Activated naive CD8-positive, alpha-beta T cell treated with anti-CD3 and anti-CD28 coated beads, Interleukin-2, amount 10 ng/mL, durations not matched to agents 7 days and 5 days (primary cell): ENCODE results near the gene PRKCA. TPM values are rescaled to one million over a fixed set of nuclear protein-coding genes. Genes with fewer than 3 reads are reported as not detected.
"Not testable (repeated sequence)": the region's sequence is repeated elsewhere in the genome, so short reads cannot be mapped to it uniquely, and the experiment has no call there.

Experiments
- ATAC-seq: fragments of 150-1000 bp; cut with Tn5 transposase; one replicate; pipeline ENCODE4 v1.10.0; 2021; ENCODE audit warnings: low read depth, moderate library complexity
- POLR2A ChIA-PET: fragments of 350-600 bp; sonication (Branson Sonifier 250); formaldehyde crosslinking; loops from one replicate; lab custom pipeline; 2021; ENCODE audit warnings: antibody characterized with exemption; lab: Charles Lee
- DNase-seq: peaks from one replicate; pipeline ENCODE4 v3.0.0; 2021
- H3K27ac Mint-ChIP-seq: one replicate; pipeline ENCODE4 v1.8.0; 2022; ENCODE audit warnings: mild to moderate bottlenecking, mixed read lengths
- H3K27me3 Mint-ChIP-seq: one replicate; pipeline ENCODE4 v1.8.0; 2022; ENCODE audit warnings: mild to moderate bottlenecking, moderate library complexity, mixed read lengths
- H3K36me3 Mint-ChIP-seq: one replicate; pipeline ENCODE4 v1.8.0; 2021; ENCODE audit warnings: mild to moderate bottlenecking, mixed read lengths
- H3K4me1 Mint-ChIP-seq: one replicate; pipeline ENCODE4 v1.8.0; 2021; ENCODE audit warnings: mixed read lengths
- H3K4me3 Mint-ChIP-seq: one replicate; pipeline ENCODE4 v1.8.0; 2022; ENCODE audit warnings: mild to moderate bottlenecking, moderate library complexity, mixed read lengths
- H3K9me3 Mint-ChIP-seq: one replicate; pipeline ENCODE4 v1.8.0; 2021; ENCODE audit warnings: mixed read lengths
- total RNA-seq, 2 experiments: library from RNA; stranded (reverse); gene quantifications; one replicate each; pipeline ENCODE4 v1.2.3, GENCODE V29; 2021

PRKCA gene
- total RNA-seq, 2 experiments from 2014 or later, result 66.1 to 66.5 TPM

- no peaks in the 10 kb centered on the region for H3K9me3 Mint-ChIP-seq
- H3K36me3 Mint-ChIP-seq, result no peaks in the 10 kb centered on the region
- no peak overlapping the region for H3K4me3 Mint-ChIP-seq
- H3K4me1 Mint-ChIP-seq, result peaks cover 5% of the 10 kb centered on the region
- DNase-seq (no peak), ATAC-seq (no peak)
- POLR2A ChIA-PET, result no interaction called here
- no peak overlapping the region for H3K27ac Mint-ChIP-seq
- H3K27me3 Mint-ChIP-seq, result no peaks in the 10 kb centered on the region
Measured at GRCh38 chr17:66724581-66725341, 422.3 kb downstream of the PRKCA start.

GRCh38 chr17:66725438-66725837 is 423.0 kb downstream of the PRKCA start:
- H3K27ac Mint-ChIP-seq, H3K4me3 Mint-ChIP-seq, H3K9me3 Mint-ChIP-seq, DNase-seq, H3K36me3 Mint-ChIP-seq, H3K4me1 Mint-ChIP-seq, ATAC-seq, POLR2A ChIA-PET, H3K27me3 Mint-ChIP-seq: not testable (repeated sequence)

- H3K9me3 Mint-ChIP-seq, result no peaks in the 10 kb centered on the region
- H3K4me3 Mint-ChIP-seq, result no peak overlapping the region
- DNase-seq (no peak), ATAC-seq (no peak)
- H3K27ac Mint-ChIP-seq, result no peak overlapping the region
- H3K36me3 Mint-ChIP-seq, result peaks cover 3% of the 10 kb centered on the region
- no peaks in the 10 kb centered on the region for H3K27me3 Mint-ChIP-seq
- POLR2A ChIA-PET, result no interaction called here
- H3K4me1 Mint-ChIP-seq, result peaks cover 8% of the 10 kb centered on the region
Measured at GRCh38 chr17:66725956-66726355, 423.5 kb downstream of the PRKCA start.

GRCh38 chr17:66726371-66726770 is 424.0 kb downstream of the PRKCA start:
- DNase-seq (no peak), ATAC-seq (no peak)
- Mint-ChIP-seq H3K27me3 (no peaks in the 10 kb centered on the region), H3K27ac (no peak overlapping the region), H3K9me3 (no peaks in the 10 kb centered on the region), H3K36me3 (peaks cover 3% of the 10 kb centered on the region), H3K4me1 (peaks cover 8% of the 10 kb centered on the region), H3K4me3 (no peak overlapping the region)
- POLR2A ChIA-PET, result no interaction called here

GRCh38 chr17:66726846-66727245 is 424.4 kb downstream of the PRKCA start:
- no peak overlapping the region for H3K27ac Mint-ChIP-seq
- H3K4me3 Mint-ChIP-seq, result no peak overlapping the region
- DNase-seq, result no peak
- POLR2A ChIA-PET, result no interaction called here
- ATAC-seq, result no peak
- peaks cover 3% of the 10 kb centered on the region for H3K36me3 Mint-ChIP-seq
- H3K4me1 Mint-ChIP-seq, result peaks cover 8% of the 10 kb centered on the region
- no peaks in the 10 kb centered on the region for H3K9me3 Mint-ChIP-seq
- H3K27me3 Mint-ChIP-seq, result no peaks in the 10 kb centered on the region

- peaks cover 10% of the 10 kb centered on the region for H3K36me3 Mint-ChIP-seq
- POLR2A ChIA-PET, result no interaction called here
- peaks cover 8% of the 10 kb centered on the region for H3K4me1 Mint-ChIP-seq
- no peak overlapping the region for H3K4me3 Mint-ChIP-seq
- no peaks in the 10 kb centered on the region for H3K27me3 Mint-ChIP-seq
- no peaks in the 10 kb centered on the region for H3K9me3 Mint-ChIP-seq
- ATAC-seq (peak; percentile 84), DNase-seq (peak; percentile 57)
- H3K27ac Mint-ChIP-seq, result no peak overlapping the region
Measured at GRCh38 chr17:66727634-66728570, 425.5 kb downstream of the PRKCA start.

- POLR2A ChIA-PET, result no interaction called here
- H3K4me3 Mint-ChIP-seq, result no peak overlapping the region
- DNase-seq, result no peak
- H3K36me3 Mint-ChIP-seq, result peaks cover 24% of the 10 kb centered on the region
- H3K27me3 Mint-ChIP-seq, result no peaks in the 10 kb centered on the region
- peaks cover 7% of the 10 kb centered on the region for H3K4me1 Mint-ChIP-seq
- no peak for ATAC-seq
- peak overlapping the region; percentile 30 for H3K27ac Mint-ChIP-seq
- no peaks in the 10 kb centered on the region for H3K9me3 Mint-ChIP-seq
Measured at GRCh38 chr17:66730461-66730923, 428.1 kb downstream of the PRKCA start.

GRCh38 chr17:66733759-66734158 is 431.3 kb downstream of the PRKCA start:
- ATAC-seq (no peak), DNase-seq (no peak)
- Mint-ChIP-seq H3K4me3 (no peak overlapping the region), H3K4me1 (peaks cover 3% of the 10 kb centered on the region), H3K9me3 (no peaks in the 10 kb centered on the region), H3K27me3 (no peaks in the 10 kb centered on the region), H3K27ac (no peak overlapping the region), H3K36me3 (peaks cover 25% of the 10 kb centered on the region)
- POLR2A ChIA-PET, result no interaction called here

- Mint-ChIP-seq H3K27ac (no peak overlapping the region), H3K9me3 (no peaks in the 10 kb centered on the region), H3K27me3 (no peaks in the 10 kb centered on the region), H3K4me1 (peaks cover 3% of the 10 kb centered on the region), H3K4me3 (no peak overlapping the region), H3K36me3 (peaks cover 25% of the 10 kb centered on the region)
- no peak for DNase-seq
- POLR2A ChIA-PET, result no interaction called here
- no peak for ATAC-seq
Measured at GRCh38 chr17:66734186-66734943, 432.0 kb downstream of the PRKCA start.

- Mint-ChIP-seq H3K36me3 (peaks cover 18% of the 10 kb centered on the region), H3K4me3 (no peak overlapping the region), H3K4me1 (no peaks in the 10 kb centered on the region), H3K27me3 (no peaks in the 10 kb centered on the region), H3K27ac (no peak overlapping the region), H3K9me3 (no peaks in the 10 kb centered on the region)
- POLR2A ChIA-PET, result no interaction called here
- DNase-seq (no peak), ATAC-seq (no peak)
Measured at GRCh38 chr17:66737524-66737923, 435.1 kb downstream of the PRKCA start.

- H3K36me3 Mint-ChIP-seq, result peaks cover 16% of the 10 kb centered on the region
- no peak overlapping the region for H3K27ac Mint-ChIP-seq
- ATAC-seq, result no peak
- H3K4me3 Mint-ChIP-seq, result no peak overlapping the region
- H3K4me1 Mint-ChIP-seq, result no peaks in the 10 kb centered on the region
- no peak for DNase-seq
- POLR2A ChIA-PET, result no interaction called here
- H3K27me3 Mint-ChIP-seq, result no peaks in the 10 kb centered on the region
- no peaks in the 10 kb centered on the region for H3K9me3 Mint-ChIP-seq
Measured at GRCh38 chr17:66738301-66738700, 435.9 kb downstream of the PRKCA start.

- H3K4me3 Mint-ChIP-seq, result no peak overlapping the region
- DNase-seq, result no peak
- POLR2A ChIA-PET, result no interaction called here
- no peaks in the 10 kb centered on the region for H3K4me1 Mint-ChIP-seq
- no peak for ATAC-seq
- no peaks in the 10 kb centered on the region for H3K27me3 Mint-ChIP-seq
- H3K27ac Mint-ChIP-seq, result no peak overlapping the region
- H3K36me3 Mint-ChIP-seq, result peaks cover 8% of the 10 kb centered on the region
- no peaks in the 10 kb centered on the region for H3K9me3 Mint-ChIP-seq
Measured at GRCh38 chr17:66739553-66739952, 437.1 kb downstream of the PRKCA start.

GRCh38 chr17:66740226-66740625 is 437.8 kb downstream of the PRKCA start:
- DNase-seq, result no peak
- Mint-ChIP-seq H3K27me3 (no peaks in the 10 kb centered on the region), H3K36me3 (peaks cover 8% of the 10 kb centered on the region), H3K4me3 (no peak overlapping the region), H3K9me3 (no peaks in the 10 kb centered on the region), H3K27ac (no peak overlapping the region), H3K4me1 (no peaks in the 10 kb centered on the region)
- POLR2A ChIA-PET, result no interaction called here
- no peak for ATAC-seq
